Smooth muscle cell (in vitro differentiated cells): ENCODE results near the gene CFAP157. TPM values are rescaled to one million over a fixed set of nuclear protein-coding genes. Genes with fewer than 3 reads are reported as not detected.

Source experiments
- DNase-seq: peaks from one replicate; lab custom pipeline; 2025; ENCODE audit not compliant: unreplicated experiment; lab: John Stamatoyannopoulos, UW
- H2AFZ ChIP-seq: fragments of 200-600 bp; sonication (generic); 2 replicates; pipeline ENCODE4 v1.6.0; 2016; ENCODE audit warnings: antibody characterized with exemption, low read depth, mild to moderate bottlenecking
- H3F3A ChIP-seq: fragments of 200-600 bp; sonication (generic); 2 replicates; pipeline ENCODE4 v1.6.0; 2017; ENCODE audit warnings: antibody characterized with exemption, low read depth
- H3K27ac ChIP-seq: fragments of 200-600 bp; sonication (generic); 2 replicates; pipeline ENCODE4 v1.5.1; 2016; ENCODE audit warnings: low read depth, mild to moderate bottlenecking
- H3K27me3 ChIP-seq: fragments of 200-600 bp; sonication (generic); 2 replicates; pipeline ENCODE4 v1.6.1; 2016; ENCODE audit warnings: low read depth, mild to moderate bottlenecking
- H3K36me3 ChIP-seq: fragments of 200-600 bp; sonication (generic); 2 replicates; pipeline ENCODE4 v1.5.1; 2016; ENCODE audit warnings: low read depth
- H3K4me1 ChIP-seq: fragments of 200-600 bp; sonication (generic); 2 replicates; pipeline ENCODE4 v1.5.1; 2016; ENCODE audit warnings: low read depth
- H3K4me2 ChIP-seq: fragments of 200-600 bp; sonication (generic); 2 replicates; pipeline ENCODE4 v1.6.0; 2016; ENCODE audit warnings: mild to moderate bottlenecking
- H3K4me3 ChIP-seq: fragments of 200-600 bp; sonication (generic); 2 replicates; pipeline ENCODE4 v1.5.1; 2016; ENCODE audit warnings: mild to moderate bottlenecking
- H3K79me2 ChIP-seq: fragments of 200-600 bp; sonication (generic); 2 replicates; pipeline ENCODE4 v1.6.0; 2016; ENCODE audit warnings: low read depth, mild to moderate bottlenecking
- H3K9ac ChIP-seq: fragments of 200-600 bp; sonication (generic); 2 replicates; pipeline ENCODE4 v1.6.0; 2016; ENCODE audit warnings: low read depth
- H3K9me3 ChIP-seq: fragments of 200-600 bp; sonication (generic); replicated peaks from 2 replicates; pipeline ENCODE4 v1.5.1; 2016; ENCODE audit warnings: low read depth
- H4K20me1 ChIP-seq: fragments of 200-600 bp; sonication (generic); 2 replicates; pipeline ENCODE4 v1.6.0; 2016; ENCODE audit warnings: low read depth
- WGBS: methylation state at CpG from one replicate; pipeline ENCODE4 v1.1.7; 2016; ENCODE audit warnings: low lambda C conversion rate; 5-methylcytosine and 5-hydroxymethylcytosine counted together
- polyA plus RNA-seq: library from polyadenylated mRNA; unstranded; fragments of >200 nt; fragmentation: Nextera tagmentation; extraction: Ambion mirVana; gene quantifications from 2 replicates; pipeline ENCODE4 v1.2.1, GENCODE V29; 2016
- total RNA-seq: library from RNA; depleted of rRNA; stranded (reverse); fragments of >200 nt; gene quantifications from 2 replicates; pipeline ENCODE4 v1.2.3, GENCODE V29; 2014
- TF ChIP-seq, protein P1 (sequence below): fragments of 200-600 bp; sonication (generic); IDR thresholded peaks from 2 replicates; pipeline ENCODE4 v1.5.1; 2017; ENCODE audit warnings: borderline replicate concordance, mild to moderate bottlenecking, antibody characterized with exemption; ENCODE audit not compliant: insufficient read depth, poor library complexity, severe bottlenecking

The CFAP157 gene
- total and polyA plus RNA-seq, 2 experiments from 2014 or later, result 0.33 TPM; not detected in 1

DNA sequence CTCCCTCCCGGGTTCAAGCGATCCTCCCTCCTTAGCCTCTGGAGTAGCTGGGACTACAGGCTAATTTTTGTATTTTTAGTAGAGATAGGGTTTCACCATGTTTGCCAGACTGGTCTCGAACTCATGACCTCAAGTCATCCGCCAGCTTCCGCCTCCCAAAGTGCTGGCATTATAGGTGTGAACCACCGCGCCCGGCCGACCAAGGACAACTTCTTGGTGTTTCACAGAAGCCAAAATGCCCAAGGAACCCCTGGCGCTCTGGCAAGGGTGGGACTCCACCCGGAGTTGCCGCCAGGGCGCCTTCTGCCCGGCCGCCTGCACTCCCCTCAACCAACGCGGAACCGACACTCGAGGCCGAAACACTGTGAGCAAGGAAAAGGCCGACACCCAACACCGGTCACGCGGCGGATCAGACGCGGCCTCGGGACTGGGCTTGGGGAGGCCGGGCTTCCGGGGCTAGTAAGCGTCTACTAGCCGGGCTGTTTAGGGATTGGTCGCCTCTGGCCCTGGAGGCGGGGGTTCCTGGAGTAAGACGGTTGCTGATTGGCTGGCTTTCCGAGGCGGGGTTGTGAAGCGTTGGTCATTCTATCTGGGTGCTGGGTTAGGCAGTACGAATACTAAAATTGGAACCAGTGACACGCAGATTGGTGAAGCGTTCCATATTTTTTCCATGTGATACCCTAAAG, 7.7 kb upstream of the CFAP157 start:
- Histone ChIP-seq H3K27ac (peak overlapping the region; percentile 54), H3K4me3 (peak overlapping the region; percentile 39), H3K27me3 (no peaks in the 10 kb centered on the region), H2AFZ (peak overlapping the region; percentile 62), H3K36me3 (no peaks in the 10 kb centered on the region), H3F3A (peaks cover 6% of the 10 kb centered on the region), H4K20me1 (no peaks in the 10 kb centered on the region), H3K9me3 (no peaks in the 10 kb centered on the region), H3K4me2 (peak overlapping the region; percentile 68), H3K4me1 (no peaks in the 10 kb centered on the region), H3K79me2 (no peaks in the 10 kb centered on the region), H3K9ac (peak overlapping the region; percentile 27)
- WGBS, result 24% methylated on average over 41 of the region's 41 CpGs
- peak; percentile 74 for DNase-seq
- TF ChIP-seq, protein P1, sequence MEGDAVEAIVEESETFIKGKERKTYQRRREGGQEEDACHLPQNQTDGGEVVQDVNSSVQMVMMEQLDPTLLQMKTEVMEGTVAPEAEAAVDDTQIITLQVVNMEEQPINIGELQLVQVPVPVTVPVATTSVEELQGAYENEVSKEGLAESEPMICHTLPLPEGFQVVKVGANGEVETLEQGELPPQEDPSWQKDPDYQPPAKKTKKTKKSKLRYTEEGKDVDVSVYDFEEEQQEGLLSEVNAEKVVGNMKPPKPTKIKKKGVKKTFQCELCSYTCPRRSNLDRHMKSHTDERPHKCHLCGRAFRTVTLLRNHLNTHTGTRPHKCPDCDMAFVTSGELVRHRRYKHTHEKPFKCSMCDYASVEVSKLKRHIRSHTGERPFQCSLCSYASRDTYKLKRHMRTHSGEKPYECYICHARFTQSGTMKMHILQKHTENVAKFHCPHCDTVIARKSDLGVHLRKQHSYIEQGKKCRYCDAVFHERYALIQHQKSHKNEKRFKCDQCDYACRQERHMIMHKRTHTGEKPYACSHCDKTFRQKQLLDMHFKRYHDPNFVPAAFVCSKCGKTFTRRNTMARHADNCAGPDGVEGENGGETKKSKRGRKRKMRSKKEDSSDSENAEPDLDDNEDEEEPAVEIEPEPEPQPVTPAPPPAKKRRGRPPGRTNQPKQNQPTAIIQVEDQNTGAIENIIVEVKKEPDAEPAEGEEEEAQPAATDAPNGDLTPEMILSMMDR, result no peak

DNA sequence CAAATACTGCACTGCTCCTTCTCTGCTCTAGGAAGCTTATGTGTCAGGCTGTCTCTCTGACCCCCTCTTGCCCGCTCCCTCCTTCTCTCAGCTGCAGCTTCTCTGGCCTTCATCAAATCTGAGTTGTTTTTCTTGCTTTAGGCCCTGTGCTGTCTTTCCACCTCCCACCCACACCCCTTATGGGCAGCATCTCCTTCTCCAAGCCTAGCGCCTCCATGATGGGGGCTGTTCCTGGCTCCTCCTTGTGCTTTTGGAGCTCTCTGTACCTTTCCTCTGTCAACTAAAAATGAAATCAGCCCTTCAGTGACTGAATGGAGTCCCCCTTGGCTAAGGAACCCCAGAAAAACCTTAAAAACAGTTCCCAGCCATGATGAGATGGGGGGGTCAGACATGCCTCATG, 6.6 kb upstream of the CFAP157 start:
- H3K4me3 ChIP-seq, result no peak overlapping the region
- WGBS, result 97% methylated on average over 2 of the region's 2 CpGs
- no peaks in the 10 kb centered on the region for H4K20me1 ChIP-seq
- H3K4me1 ChIP-seq, result no peaks in the 10 kb centered on the region
- H2AFZ ChIP-seq, result no peak overlapping the region
- H3K36me3 ChIP-seq, result no peaks in the 10 kb centered on the region
- no peak overlapping the region for H3K27ac ChIP-seq
- H3K9me3 ChIP-seq, result no peaks in the 10 kb centered on the region
- TF ChIP-seq, protein P1, result no peak
- no peak overlapping the region for H3K4me2 ChIP-seq
- DNase-seq, result no peak
- no peaks in the 10 kb centered on the region for H3K27me3 ChIP-seq
- H3K79me2 ChIP-seq, result no peaks in the 10 kb centered on the region
- H3F3A ChIP-seq, result peaks cover 6% of the 10 kb centered on the region
- no peak overlapping the region for H3K9ac ChIP-seq

DNA sequence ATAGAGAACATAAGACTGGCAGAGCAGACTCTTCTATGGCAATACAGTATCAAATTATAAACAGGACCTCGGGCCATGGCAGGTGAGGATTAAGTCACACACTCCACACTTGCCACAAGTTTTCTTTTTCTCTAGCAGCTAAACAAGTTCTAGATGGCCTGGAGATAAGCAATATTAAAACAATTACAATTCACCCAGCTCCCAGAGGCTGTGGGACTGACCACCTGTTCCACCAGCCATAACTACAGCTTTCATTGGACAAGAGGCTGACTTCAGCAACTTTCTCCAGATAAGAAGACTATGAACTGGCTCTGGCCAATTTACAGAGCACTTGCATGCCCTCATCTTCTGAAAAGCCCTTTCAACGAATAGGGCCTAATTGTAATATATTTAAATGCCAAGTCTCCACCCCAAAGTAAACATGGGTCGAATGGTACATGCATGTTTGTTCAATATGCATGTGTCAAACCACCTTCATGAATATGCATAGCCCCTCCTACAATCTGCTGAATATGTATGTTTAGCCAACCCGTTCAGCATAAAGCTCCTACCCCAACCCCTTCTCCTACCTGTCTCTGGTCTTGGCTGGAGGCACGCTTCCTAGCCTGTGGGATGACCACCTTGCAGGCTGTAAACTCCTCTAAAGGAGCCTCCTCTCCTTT, 6.1 kb upstream of the CFAP157 start:
- H2AFZ ChIP-seq, result no peak overlapping the region
- no peak overlapping the region for H3K9ac ChIP-seq
- H3K79me2 ChIP-seq, result no peaks in the 10 kb centered on the region
- H3K27me3 ChIP-seq, result no peaks in the 10 kb centered on the region
- no peaks in the 10 kb centered on the region for H3K36me3 ChIP-seq
- 86% methylated on average over 5 of the region's 5 CpGs for WGBS
- H3F3A ChIP-seq, result peaks cover 6% of the 10 kb centered on the region
- no peak overlapping the region for H3K4me3 ChIP-seq
- no peaks in the 10 kb centered on the region for H3K4me1 ChIP-seq
- DNase-seq, result no peak
- TF ChIP-seq, protein P1, result no peak
- H4K20me1 ChIP-seq, result no peaks in the 10 kb centered on the region
- no peak overlapping the region for H3K4me2 ChIP-seq
- no peaks in the 10 kb centered on the region for H3K9me3 ChIP-seq
- no peak overlapping the region for H3K27ac ChIP-seq
